ENCODE measurements around the gene GPR18.

DNA sequence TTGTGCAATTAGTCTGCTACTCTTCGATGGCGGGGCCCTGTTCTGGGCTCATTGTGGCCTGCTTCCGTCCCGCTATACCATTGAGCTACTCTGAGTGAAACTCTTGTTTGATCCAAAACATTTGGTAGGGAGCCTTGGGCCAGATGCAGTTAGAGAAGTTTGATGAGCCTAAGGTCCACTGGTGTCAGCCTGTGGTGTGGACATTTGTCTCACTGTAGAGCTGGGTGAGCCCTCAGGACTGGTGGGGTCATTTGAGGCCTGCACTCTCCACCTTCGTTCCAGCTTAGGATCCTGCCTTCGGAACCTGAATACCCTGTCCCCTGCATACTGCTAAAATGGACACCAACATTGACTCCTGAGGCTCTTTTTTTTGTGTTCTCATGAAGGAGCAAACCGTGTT is 50.7 kb downstream of the GPR18 start:
- TF ChIP-seq, protein P1, sequence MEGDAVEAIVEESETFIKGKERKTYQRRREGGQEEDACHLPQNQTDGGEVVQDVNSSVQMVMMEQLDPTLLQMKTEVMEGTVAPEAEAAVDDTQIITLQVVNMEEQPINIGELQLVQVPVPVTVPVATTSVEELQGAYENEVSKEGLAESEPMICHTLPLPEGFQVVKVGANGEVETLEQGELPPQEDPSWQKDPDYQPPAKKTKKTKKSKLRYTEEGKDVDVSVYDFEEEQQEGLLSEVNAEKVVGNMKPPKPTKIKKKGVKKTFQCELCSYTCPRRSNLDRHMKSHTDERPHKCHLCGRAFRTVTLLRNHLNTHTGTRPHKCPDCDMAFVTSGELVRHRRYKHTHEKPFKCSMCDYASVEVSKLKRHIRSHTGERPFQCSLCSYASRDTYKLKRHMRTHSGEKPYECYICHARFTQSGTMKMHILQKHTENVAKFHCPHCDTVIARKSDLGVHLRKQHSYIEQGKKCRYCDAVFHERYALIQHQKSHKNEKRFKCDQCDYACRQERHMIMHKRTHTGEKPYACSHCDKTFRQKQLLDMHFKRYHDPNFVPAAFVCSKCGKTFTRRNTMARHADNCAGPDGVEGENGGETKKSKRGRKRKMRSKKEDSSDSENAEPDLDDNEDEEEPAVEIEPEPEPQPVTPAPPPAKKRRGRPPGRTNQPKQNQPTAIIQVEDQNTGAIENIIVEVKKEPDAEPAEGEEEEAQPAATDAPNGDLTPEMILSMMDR (IDR thresholded peaks at IDR 0.05): no peak
- TF ChIP-seq EP300 (IDR thresholded peaks at IDR 0.05): no peak

All from stomach (tissue), 4 donors.